Measurements from ENCODE around the gene COL9A3. TPM values are rescaled to one million over a fixed set of nuclear protein-coding genes. Genes with fewer than 3 reads are reported as not detected.
A peak's percentile ranks its signal among the peaks of the same experiment; 100 is the strongest.
"Not testable (repeated sequence)": the region's sequence is repeated elsewhere in the genome, so short reads cannot be mapped to it uniquely, and the experiment has no call there.

Gene COL9A3
- total RNA-seq, 1 experiment from 2014 or later: not detected

- DNase-seq (ENCODE audit: low spot score): no peak
Measured at GRCh38 chr20:62835931-62836861, 19.3 kb downstream of the COL9A3 start.

- no peak for DNase-seq (ENCODE audit: low spot score)
Measured at GRCh38 chr20:62836967-62837490, 20.2 kb downstream of the COL9A3 start.

DNA sequence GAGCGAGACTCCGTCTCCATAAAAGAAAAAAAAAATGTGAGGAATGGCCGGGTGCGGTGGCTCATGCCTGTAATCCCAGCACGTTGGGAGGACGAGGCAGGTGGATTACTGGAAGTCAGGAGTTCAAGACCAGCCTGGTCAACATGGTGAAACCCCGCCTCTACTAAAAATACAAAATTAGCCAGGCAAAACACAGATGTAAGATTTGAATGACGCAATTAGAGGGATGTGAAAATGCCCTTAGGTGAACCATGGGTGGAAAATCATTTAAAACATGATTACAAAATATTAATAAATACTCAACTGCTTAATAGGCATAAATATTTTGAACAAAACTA, 20.9 kb downstream of the COL9A3 start:
- no peak for DNase-seq (ENCODE audit: low spot score)

GRCh38 chr20:62838128-62838891, 21.5 kb downstream of the COL9A3 start:
- peak; percentile 57 for DNase-seq (ENCODE audit: low spot score)

DNA sequence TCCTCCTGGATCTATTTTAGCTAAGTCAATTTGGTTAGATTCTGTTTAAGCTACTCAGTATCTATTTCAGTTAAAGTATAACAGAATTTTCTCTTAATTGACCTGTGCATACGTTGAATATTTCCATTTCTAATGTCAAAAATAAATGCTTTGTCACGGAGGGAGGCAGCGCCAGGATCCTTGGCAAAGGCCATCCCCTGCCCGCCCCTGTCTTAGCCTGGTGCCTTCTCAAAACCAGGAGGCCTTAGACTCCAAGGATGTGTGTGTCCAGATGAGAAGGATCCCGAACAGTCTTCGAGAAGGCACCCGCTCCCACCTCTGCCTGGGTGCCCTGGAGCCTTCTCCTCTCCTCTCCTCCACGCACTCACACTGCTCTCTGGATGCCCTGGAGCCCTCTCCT, 22.4 kb downstream of the COL9A3 start:
- DNase-seq (ENCODE audit: low spot score): no peak

- DNase-seq (ENCODE audit: low spot score): no peak
Measured at GRCh38 chr20:62839816-62840215, 23.0 kb downstream of the COL9A3 start.

- DNase-seq (ENCODE audit: low spot score): no peak
Measured at GRCh38 chr20:62840244-62841197, 23.7 kb downstream of the COL9A3 start.

- DNase-seq (ENCODE audit: low spot score): no peak
Measured at GRCh38 chr20:62841705-62842212, 24.9 kb downstream of the COL9A3 start.

DNA sequence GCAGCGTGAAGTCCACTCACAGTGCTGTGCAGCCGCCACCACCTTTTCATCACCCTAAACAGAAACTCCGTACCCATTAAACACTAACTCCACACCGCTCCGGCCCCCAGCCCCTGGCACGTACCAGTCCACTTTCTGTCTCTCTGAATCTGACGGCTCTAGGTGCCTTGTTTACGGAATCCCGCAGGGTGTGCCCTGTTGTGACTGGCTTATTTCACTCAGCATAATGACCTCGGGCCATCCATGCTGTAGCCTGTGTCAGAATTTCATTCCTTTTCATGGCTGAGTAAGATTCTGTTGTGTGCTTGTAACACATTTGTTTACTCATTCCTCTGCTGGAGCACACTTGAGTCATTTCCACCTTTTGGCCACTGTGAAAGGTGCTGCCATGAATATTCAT, 26.8 kb downstream of the COL9A3 start:
- no peak for DNase-seq (ENCODE audit: low spot score)

- DNase-seq (ENCODE audit: low spot score): no peak
Measured at GRCh38 chr20:62844182-62844581, 27.3 kb downstream of the COL9A3 start.

DNA sequence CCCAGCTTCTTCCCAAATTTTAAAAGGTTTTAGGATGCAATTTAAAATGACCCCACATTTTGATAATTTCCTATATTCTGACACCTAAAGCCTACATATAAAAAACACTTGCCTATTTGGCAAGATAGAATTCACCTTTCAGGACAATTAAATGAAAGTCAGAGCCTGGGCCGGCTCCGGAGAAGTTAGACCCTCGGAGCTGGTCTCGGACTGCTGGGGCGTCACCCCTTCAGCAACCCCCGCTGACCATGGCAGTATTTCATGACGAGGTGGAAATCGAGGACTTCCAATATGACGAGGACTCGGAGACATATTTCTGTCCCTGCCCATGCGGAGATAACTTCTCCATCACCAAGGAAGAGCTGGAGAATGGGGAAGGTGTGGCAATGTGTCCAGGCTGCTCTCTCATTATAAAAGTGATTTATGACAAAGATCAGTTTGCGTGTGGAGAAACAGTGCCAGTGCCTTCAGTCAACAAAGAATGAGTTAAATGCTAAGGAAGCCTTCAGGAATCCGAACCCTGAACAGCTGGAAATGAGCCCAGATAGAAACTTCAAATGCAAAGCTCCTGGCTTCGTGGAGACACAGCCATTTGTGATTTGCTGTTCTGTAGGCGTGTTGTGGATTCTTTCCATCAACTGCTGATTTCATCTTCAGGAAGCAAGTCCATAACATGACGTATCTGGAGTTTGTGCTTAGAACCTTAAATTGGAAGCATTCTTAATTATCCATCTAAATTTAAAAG, 28.7 kb downstream of the COL9A3 start:
- no peak for DNase-seq (ENCODE audit: low spot score)

- DNase-seq (ENCODE audit: low spot score): no peak
Measured at GRCh38 chr20:62846166-62846890, 29.5 kb downstream of the COL9A3 start.

- DNase-seq (ENCODE audit: low spot score): not testable (repeated sequence)
Measured at GRCh38 chr20:62848917-62849316, 32.1 kb downstream of the COL9A3 start.

- no peak for DNase-seq (ENCODE audit: low spot score)
Measured at GRCh38 chr20:62849431-62849830, 32.6 kb downstream of the COL9A3 start.

GRCh38 chr20:62850333-62850974, 33.6 kb downstream of the COL9A3 start:
- DNase-seq (ENCODE audit: low spot score): no peak

- no peak for DNase-seq (ENCODE audit: low spot score)
Measured at GRCh38 chr20:62852196-62852595, 35.3 kb downstream of the COL9A3 start.

DNA sequence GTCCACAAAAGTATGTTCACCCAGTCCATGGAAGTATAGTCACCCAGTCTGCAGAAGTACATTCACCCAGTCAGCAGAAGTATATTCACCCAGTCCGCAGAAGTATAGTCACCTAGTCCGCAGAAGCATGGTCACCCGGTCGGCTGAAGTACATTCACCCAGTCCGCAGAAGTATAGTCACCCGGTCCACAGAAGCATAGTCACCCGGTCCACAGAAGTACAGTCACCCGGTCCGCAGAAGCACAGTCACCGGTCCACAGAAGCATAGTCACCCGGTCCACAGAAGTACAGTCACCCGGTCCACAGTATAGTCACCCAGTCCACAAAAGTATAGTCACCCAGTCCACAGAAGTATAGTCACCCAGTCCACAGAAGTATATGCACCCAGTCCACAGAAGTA, 36.0 kb downstream of the COL9A3 start:
- no peak for DNase-seq (ENCODE audit: low spot score)

DNA sequence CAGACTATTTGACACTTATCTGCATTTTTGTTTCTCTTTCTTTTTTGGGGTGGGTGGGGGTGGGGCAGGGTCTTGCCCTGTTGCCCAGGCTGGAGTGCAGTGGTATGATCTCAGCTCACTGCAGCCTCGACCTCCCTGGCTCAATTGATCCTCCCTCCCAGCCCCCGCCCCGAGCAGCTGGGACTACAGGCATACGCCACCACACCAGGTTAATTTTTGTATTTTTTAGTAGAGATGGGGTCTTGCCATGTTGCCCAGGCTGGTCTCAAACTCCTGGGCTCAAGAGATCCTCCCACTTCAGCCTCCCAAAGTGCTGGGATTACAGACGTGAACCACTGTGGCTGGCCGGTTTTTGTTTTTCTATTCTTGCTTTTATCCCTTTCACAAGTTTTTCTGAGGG, 36.5 kb downstream of the COL9A3 start:
- DNase-seq (ENCODE audit: low spot score): not testable (repeated sequence)

GRCh38 chr20:62854121-62854520, 37.3 kb downstream of the COL9A3 start:
- no peak for DNase-seq (ENCODE audit: low spot score)

All from H4 (cell line).